Activated CD4-positive, alpha-beta memory T cell treated with anti-CD3 and anti-CD28 coated beads for 36 hours (primary cell): ENCODE measurements around the gene LOXL4. TPM values are rescaled to one million over a fixed set of nuclear protein-coding genes. Genes with fewer than 3 reads are reported as not detected.

Experiments used
- CTCF ChIA-PET: fragments of 350-600 bp; sonication (Branson Sonifier 250); formaldehyde crosslinking; loops from one replicate; lab custom pipeline; 2021; ENCODE audit warnings: antibody characterized with exemption, inconsistent platforms; lab: Charles Lee
- POLR2A ChIA-PET: fragments of 350-600 bp; sonication (Branson Sonifier 250); formaldehyde crosslinking; loops from one replicate; lab custom pipeline; 2021; ENCODE audit warnings: antibody characterized with exemption; lab: Charles Lee
- DNase-seq: peaks from one replicate; pipeline ENCODE4 v3.0.0-alpha.2; 2020
- H3K27ac Mint-ChIP-seq: one replicate; pipeline ENCODE4 v1.8.0; 2021; ENCODE audit warnings: mixed read lengths
- H3K27me3 Mint-ChIP-seq: one replicate; pipeline ENCODE4 v1.8.0; 2021; ENCODE audit warnings: mixed read lengths
- H3K36me3 Mint-ChIP-seq: one replicate; pipeline ENCODE4 v1.8.0; 2021; ENCODE audit warnings: mixed read lengths
- H3K4me1 Mint-ChIP-seq: one replicate; pipeline ENCODE4 v1.8.0; 2021; ENCODE audit warnings: low read depth, mixed read lengths
- H3K4me3 Mint-ChIP-seq: one replicate; pipeline ENCODE4 v1.8.0; 2021; ENCODE audit warnings: mild to moderate bottlenecking, mixed read lengths
- H3K9me3 Mint-ChIP-seq: one replicate; pipeline ENCODE4 v1.8.0; 2021; ENCODE audit warnings: mixed read lengths
- intact Hi-C: fragments of 100-400 bp; cut with micrococcal nuclease; formaldehyde crosslinking; loops from one replicate; pipeline ENCODE4 v1.15.1; 2023
- total RNA-seq, 2 experiments: library from RNA; stranded (reverse); gene quantifications; one replicate each; pipeline ENCODE4 v1.2.3, GENCODE V29; 2021

The LOXL4 gene
- not detected for total RNA-seq

- peaks cover 1% of the 10 kb centered on the region for H3K4me1 Mint-ChIP-seq
- no peaks in the 10 kb centered on the region for H3K36me3 Mint-ChIP-seq
- H3K27me3 Mint-ChIP-seq = peaks cover 39% of the 10 kb centered on the region
- H3K4me3 Mint-ChIP-seq = peak within 1 kb of the TSS; percentile 50
- H3K9me3 Mint-ChIP-seq = no peaks in the 10 kb centered on the region
- ChIA-PET POLR2A (interaction anchor here (0.5 to 0.7 kb wide), 2 partner anchors 83 to 167 kb away, joined by 3 read pairs; no protein-coding TSS in a partner anchor), CTCF (interaction anchor here (3.1 kb wide), 1 partner anchor 98 kb away, joined by 10 read pairs; no protein-coding TSS in a partner anchor)
- intact Hi-C loops = no loop called here
- no peak for DNase-seq
- H3K27ac Mint-ChIP-seq = no peak within 1 kb of the TSS
Measured at GRCh38 chr10:98267894-98268693, at the start of gene LOXL4. LOXL4 (minus strand) TSS chr10:98268194; CDS start chr10:98263019, 5,175 bp downstream.

DNA sequence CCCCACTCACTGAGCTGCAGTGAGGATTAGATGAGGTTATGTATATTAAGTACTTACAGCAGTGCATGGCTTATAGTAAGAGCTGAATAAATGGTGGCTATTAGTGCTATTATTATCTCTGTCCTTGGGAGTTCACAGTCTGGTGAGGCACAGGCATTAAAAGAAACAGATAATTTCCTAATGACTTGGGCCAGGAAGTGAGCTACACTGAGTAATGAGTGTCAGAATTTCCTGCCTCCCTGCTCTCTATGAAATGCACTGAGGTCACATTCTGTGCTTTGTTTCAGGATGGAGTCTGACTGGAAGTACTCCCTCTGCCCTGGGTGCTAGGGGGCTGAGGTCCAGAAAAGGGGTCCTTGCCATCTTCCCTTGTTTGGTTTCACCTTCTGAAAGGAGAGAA lies 48.7 kb upstream of the LOXL4 start:
- CTCF ChIA-PET = no interaction called here
- Mint-ChIP-seq H3K27ac (no peak overlapping the region), H3K36me3 (no peaks in the 10 kb centered on the region), H3K9me3 (no peaks in the 10 kb centered on the region), H3K4me3 (no peak overlapping the region), H3K4me1 (no peaks in the 10 kb centered on the region), H3K27me3 (peaks cover 7% of the 10 kb centered on the region)
- POLR2A ChIA-PET = no interaction called here
- DNase-seq = no peak
- intact Hi-C loops = no loop called here

- intact Hi-C loops = no loop called here
- POLR2A ChIA-PET = no interaction called here
Measured at GRCh38 chr10:98316170-98316569, 48.2 kb upstream of the LOXL4 start.

DNA sequence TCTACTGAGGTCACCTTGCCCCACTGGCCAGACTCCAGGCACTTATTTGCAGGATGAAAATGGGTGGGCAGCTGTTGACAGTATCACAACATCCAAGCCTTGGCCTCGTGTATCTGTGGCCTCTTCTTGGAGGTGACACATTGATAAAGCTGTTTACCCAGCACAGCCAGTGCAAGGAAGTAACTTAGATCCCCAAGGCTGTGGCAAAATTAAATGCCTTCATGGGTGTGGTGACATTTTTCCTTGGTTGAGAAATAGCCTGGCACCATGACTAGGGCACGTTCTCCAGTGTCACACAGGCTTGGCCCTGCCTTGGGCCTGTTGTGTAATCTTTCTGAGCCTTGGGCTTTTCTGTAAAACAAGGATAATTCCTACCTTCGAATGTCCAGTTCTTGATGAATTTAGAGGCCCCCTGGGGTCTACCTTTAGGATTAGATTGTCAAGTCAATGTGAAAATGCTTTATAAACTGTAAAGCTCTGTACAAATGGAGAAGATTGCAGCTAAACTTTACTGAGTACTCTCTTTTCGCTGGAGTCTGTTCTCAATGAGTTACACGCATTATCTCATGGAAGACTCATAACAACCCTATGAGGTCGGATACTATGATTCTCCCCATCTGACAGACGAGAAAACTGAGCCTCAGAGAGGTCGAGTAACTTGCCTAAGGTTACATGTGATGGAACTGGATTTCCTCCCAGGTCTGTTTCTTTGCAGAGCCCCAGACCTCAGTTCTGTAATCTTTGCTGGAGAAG lies 46.7 kb upstream of the LOXL4 start:
- DNase-seq = no peak
- POLR2A ChIA-PET = no interaction called here
- H3K4me1 Mint-ChIP-seq = no peaks in the 10 kb centered on the region
- no peak overlapping the region for H3K4me3 Mint-ChIP-seq
- CTCF ChIA-PET = interaction anchor here (0.6 to 0.7 kb wide), 2 partner anchors 25 to 146 kb away, joined by 3 read pairs; no protein-coding TSS in a partner anchor
- H3K27ac Mint-ChIP-seq = no peak overlapping the region
- H3K36me3 Mint-ChIP-seq = no peaks in the 10 kb centered on the region
- H3K27me3 Mint-ChIP-seq = peaks cover 9% of the 10 kb centered on the region
- H3K9me3 Mint-ChIP-seq = no peaks in the 10 kb centered on the region
- intact Hi-C loops = no loop called here

More at GRCh38 chr10:98316170-98316569, 48.2 kb upstream of the LOXL4 start:
- Mint-ChIP-seq H3K27ac (no peak overlapping the region), H3K9me3 (no peaks in the 10 kb centered on the region), H3K27me3 (peaks cover 7% of the 10 kb centered on the region), H3K4me1 (no peaks in the 10 kb centered on the region), H3K36me3 (no peaks in the 10 kb centered on the region), H3K4me3 (no peak overlapping the region)
- DNase-seq = no peak
- CTCF ChIA-PET = no interaction called here

DNA sequence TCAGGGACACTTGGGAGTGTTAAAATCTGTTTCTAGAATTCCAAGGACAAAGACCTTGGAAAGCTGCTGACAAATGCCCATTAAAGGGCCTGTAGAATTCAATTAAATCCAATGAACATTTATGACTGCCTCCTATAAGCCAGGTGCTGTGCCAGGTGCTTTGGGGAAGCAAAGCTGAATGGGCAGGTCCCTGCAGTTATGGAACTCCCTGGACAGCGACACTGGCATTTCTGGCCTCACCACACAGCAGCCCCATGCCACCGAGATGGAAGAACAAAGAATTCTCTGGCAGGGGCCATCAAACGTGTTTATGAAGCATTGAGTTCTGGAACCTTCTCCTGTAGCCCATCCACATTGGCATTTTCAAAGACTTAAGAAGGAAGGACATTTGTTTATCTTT lies 45.6 kb upstream of the LOXL4 start:
- ChIA-PET POLR2A (no interaction called here), CTCF (interaction anchor here (0.8 to 1.5 kb wide), 2 partner anchors 142 to 144 kb away, joined by 3 read pairs; no protein-coding TSS in a partner anchor)
- no peak overlapping the region for H3K27ac Mint-ChIP-seq
- H3K4me3 Mint-ChIP-seq = no peak overlapping the region
- no peak for DNase-seq
- H3K4me1 Mint-ChIP-seq = peaks cover 2% of the 10 kb centered on the region
- H3K27me3 Mint-ChIP-seq = peaks cover 19% of the 10 kb centered on the region
- no peaks in the 10 kb centered on the region for H3K36me3 Mint-ChIP-seq
- H3K9me3 Mint-ChIP-seq = no peaks in the 10 kb centered on the region
- intact Hi-C loops = no loop called here

- intact Hi-C loops = no loop called here
- DNase-seq = no peak
- H3K27ac Mint-ChIP-seq = no peak overlapping the region
Measured at GRCh38 chr10:98312822-98313221, 44.8 kb upstream of the LOXL4 start.

GRCh38 chr10:98312349-98312748 lies 44.4 kb upstream of the LOXL4 start:
- ChIA-PET CTCF (interaction anchor here (0.7 kb wide), 1 partner anchor 141 kb away, joined by 3 read pairs; no protein-coding TSS in a partner anchor), POLR2A (no interaction called here)
- DNase-seq = no peak
- Mint-ChIP-seq H3K4me1 (peaks cover 2% of the 10 kb centered on the region), H3K36me3 (no peaks in the 10 kb centered on the region), H3K27me3 (peaks cover 21% of the 10 kb centered on the region), H3K9me3 (no peaks in the 10 kb centered on the region), H3K27ac (no peak overlapping the region), H3K4me3 (no peak overlapping the region)
- intact Hi-C loops = no loop called here

More at GRCh38 chr10:98312822-98313221, 44.8 kb upstream of the LOXL4 start:
- POLR2A ChIA-PET = no interaction called here
- Mint-ChIP-seq H3K4me1 (peaks cover 2% of the 10 kb centered on the region), H3K36me3 (no peaks in the 10 kb centered on the region), H3K27me3 (peaks cover 21% of the 10 kb centered on the region), H3K4me3 (no peak overlapping the region), H3K9me3 (no peaks in the 10 kb centered on the region)
- CTCF ChIA-PET = interaction anchor here (0.7 to 1.5 kb wide), 2 partner anchors 141 to 143 kb away, joined by 3 read pairs; no protein-coding TSS in a partner anchor

- Mint-ChIP-seq H3K9me3 (no peaks in the 10 kb centered on the region), H3K4me1 (peaks cover 2% of the 10 kb centered on the region), H3K27ac (no peak overlapping the region), H3K4me3 (no peak overlapping the region), H3K36me3 (no peaks in the 10 kb centered on the region), H3K27me3 (peaks cover 21% of the 10 kb centered on the region)
- ChIA-PET POLR2A (no interaction called here), CTCF (no interaction called here)
- intact Hi-C loops = no loop called here
- DNase-seq = no peak
Measured at GRCh38 chr10:98310701-98311100, 42.7 kb upstream of the LOXL4 start.

- Mint-ChIP-seq H3K4me1 (peaks cover 2% of the 10 kb centered on the region), H3K36me3 (no peaks in the 10 kb centered on the region), H3K9me3 (no peaks in the 10 kb centered on the region), H3K27ac (peak overlapping the region; percentile 39), H3K4me3 (no peak overlapping the region), H3K27me3 (peaks cover 24% of the 10 kb centered on the region)
- POLR2A ChIA-PET = no interaction called here
- intact Hi-C loops = loop anchor here (1.0 kb wide), 1 partner anchor 139 kb away; no protein-coding TSS in a partner anchor
- peak; percentile 40 for DNase-seq
- CTCF ChIA-PET = interaction anchor here (1.0 to 2.6 kb wide), 11 partner anchors 8 to 395 kb away, joined by 3 to 49 read pairs (median 3); partner anchors contain the start of gene R3HCC1L
Measured at GRCh38 chr10:98309366-98310355, 41.7 kb upstream of the LOXL4 start.

DNA sequence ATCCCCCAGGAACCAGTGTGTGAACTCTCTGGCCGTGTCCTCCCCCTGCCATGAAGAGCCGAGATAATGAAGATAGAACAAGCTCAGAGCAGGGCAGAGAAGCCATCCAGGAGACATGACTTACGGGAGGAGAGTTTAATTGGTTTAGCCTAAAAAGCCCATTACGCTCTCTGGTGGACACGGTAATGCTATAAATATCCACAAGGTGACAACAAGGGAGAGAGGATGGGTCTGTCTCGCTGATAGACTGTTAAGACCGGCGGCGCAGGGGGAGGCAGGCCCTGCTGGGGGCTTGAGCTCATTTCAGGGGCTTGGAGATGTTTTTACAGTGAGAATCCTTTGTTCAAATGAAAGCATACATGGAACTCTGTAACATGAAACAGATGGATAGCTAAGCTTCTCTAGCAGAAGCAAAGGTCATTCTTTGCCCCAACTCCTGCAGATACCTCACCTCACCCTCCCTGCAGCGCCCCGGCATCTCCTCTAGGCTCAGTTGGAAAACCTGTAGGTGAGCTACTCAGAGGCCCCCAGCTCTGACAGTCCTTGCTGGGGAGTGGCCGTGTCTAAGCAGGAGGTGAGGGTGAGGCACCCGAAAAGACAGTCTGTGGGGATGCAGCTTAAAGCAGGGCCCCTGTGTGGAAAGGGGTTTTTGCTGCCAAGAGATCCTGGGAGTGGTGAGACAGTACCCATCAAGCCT lies 40.8 kb upstream of the LOXL4 start:
- H3K36me3 Mint-ChIP-seq = no peaks in the 10 kb centered on the region
- H3K27ac Mint-ChIP-seq = no peak overlapping the region
- ChIA-PET CTCF (interaction anchor here (1.0 to 2.6 kb wide), 10 partner anchors 9 to 394 kb away, joined by 3 to 49 read pairs (median 4); partner anchors contain the start of gene R3HCC1L), POLR2A (no interaction called here)
- intact Hi-C loops = loop anchor here (1.0 kb wide), 1 partner anchor 139 kb away; no protein-coding TSS in a partner anchor
- H3K4me1 Mint-ChIP-seq = peaks cover 2% of the 10 kb centered on the region
- H3K27me3 Mint-ChIP-seq = peaks cover 25% of the 10 kb centered on the region
- DNase-seq = no peak
- no peaks in the 10 kb centered on the region for H3K9me3 Mint-ChIP-seq
- no peak overlapping the region for H3K4me3 Mint-ChIP-seq
